OCI-LY7 (cell line): ENCODE data around the gene CYP2A6.
"Not testable (repeated sequence)": the region's sequence is repeated elsewhere in the genome, so short reads cannot be mapped to it uniquely, and the experiment has no call there.

Experiments used
- EZH2phosphoT487 ChIP-seq: fragments of 200-600 bp; sonication (generic); IDR thresholded peaks from 2 replicates; pipeline ENCODE4 v1.6.1; 2018; ENCODE audit warnings: low read depth, borderline replicate concordance, mild to moderate bottlenecking, mixed run types, antibody characterized with exemption, low read length, moderate library complexity, mixed read lengths
- TF ChIP-seq, protein P1 (sequence below): fragments of 200-600 bp; sonication (generic); conservative IDR thresholded peaks from 2 replicates; pipeline ENCODE4 v1.5.1; 2014; ENCODE audit warnings: mild to moderate bottlenecking, antibody characterized with exemption, low read length, moderate library complexity, mixed read lengths

DNA sequence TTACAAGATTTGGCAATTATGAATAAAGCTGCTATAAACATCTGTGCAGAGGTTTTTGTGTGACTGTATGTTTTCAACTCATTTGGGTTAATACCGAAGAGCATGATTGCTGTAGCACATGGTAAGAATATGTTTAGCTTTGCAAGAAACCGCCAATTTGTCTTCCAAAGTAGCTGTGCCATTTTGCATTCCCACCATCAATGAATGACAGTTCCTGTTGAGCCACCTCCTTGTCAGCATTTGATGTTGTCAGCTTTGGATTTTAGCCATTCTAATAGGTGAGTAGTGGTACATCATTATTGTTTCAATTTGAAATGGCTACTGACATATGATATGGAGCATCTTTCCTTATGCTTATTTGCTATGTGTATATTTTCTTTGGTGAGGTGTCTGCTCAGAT is 23.6 kb upstream of the CYP2A6 start:
- TF ChIP-seq, protein P1, sequence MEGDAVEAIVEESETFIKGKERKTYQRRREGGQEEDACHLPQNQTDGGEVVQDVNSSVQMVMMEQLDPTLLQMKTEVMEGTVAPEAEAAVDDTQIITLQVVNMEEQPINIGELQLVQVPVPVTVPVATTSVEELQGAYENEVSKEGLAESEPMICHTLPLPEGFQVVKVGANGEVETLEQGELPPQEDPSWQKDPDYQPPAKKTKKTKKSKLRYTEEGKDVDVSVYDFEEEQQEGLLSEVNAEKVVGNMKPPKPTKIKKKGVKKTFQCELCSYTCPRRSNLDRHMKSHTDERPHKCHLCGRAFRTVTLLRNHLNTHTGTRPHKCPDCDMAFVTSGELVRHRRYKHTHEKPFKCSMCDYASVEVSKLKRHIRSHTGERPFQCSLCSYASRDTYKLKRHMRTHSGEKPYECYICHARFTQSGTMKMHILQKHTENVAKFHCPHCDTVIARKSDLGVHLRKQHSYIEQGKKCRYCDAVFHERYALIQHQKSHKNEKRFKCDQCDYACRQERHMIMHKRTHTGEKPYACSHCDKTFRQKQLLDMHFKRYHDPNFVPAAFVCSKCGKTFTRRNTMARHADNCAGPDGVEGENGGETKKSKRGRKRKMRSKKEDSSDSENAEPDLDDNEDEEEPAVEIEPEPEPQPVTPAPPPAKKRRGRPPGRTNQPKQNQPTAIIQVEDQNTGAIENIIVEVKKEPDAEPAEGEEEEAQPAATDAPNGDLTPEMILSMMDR = not testable (repeated sequence)
- TF ChIP-seq EZH2phosphoT487 = not testable (repeated sequence)
